HG03280 (cell line): ENCODE data around the gene LRRN2.

ENCODE experiments used
- ATAC-seq: cut with Tn5 transposase; IDR thresholded peaks from one replicate; pipeline ENCODE4 v1.9.1; 2021; ENCODE audit warnings: mild to moderate bottlenecking, moderate library complexity; ENCODE audit not compliant: unreplicated experiment

The LRRN2 gene

DNA sequence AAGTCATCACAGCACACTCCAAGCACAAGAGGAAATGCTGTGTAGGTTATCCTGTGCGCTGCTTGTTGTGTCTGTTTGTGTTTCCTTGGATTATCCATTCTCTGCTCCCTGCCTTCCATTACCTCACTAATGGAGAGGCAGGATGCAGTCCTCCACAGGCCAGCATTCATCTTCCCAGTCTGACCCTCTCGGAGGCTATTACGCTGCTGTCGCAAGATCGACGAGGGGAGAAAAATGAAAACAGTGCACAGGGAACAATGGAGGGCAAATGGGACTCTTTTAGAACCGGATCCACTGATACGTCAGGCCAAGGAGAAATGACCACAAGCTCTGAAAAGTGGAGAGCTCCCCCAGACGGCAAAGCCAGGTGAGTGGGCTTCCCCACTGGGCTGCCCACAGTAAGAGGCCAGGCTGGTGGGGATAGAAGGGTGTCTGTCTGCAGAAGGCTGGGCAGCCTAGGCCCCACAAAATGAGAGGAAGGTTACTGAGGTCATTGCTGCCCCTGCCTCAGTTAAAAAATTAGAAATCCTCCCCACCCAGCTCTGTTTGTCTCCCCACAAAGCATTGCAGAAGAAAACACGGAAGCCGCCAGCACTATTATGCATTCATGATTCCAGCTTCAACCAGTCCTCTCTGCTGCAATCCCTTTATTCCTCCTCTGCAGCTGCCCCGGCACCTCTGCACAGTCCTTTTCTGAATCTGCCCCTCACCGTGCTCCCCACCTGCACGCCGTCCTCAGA lies 21.7 kb downstream of the LRRN2 start:
- ATAC-seq = no peak

DNA sequence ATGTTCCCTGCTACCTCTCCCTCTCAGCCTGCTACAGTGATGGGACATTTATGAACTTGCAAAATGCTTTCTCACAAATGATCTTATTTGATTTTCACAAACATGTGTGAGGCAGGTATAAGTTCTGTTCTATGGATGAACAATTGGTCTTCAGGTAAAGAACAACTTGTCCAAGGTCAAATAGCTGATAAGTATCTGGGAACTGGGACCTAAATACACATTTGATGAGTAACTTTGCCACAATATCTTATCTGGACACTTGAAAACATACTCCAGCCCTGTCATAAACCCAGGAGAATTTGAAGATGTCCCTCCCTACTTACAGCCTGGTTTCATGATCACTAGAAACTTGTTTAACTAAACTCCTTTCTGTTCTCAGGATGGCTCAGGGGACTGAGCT lies 23.0 kb downstream of the LRRN2 start:
- ATAC-seq = no peak

DNA sequence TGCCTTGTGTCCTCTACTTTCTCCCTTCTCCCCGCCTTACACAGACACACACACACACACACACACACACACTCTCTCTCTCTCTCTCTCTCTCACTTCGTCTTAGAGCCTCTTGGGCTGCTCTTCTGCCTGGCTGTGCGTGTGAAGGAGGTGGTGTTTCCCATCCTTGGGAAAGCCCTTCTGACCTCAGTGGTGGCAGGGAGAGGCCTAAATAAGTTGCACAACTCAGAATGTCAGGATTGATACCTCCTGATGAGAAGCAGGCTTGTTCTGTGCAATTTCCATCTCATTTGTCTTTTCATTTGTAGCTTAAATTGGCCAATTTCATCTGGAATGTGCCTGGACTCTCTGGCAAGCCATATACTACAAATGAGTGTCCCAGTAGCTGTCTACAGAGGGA lies 25.0 kb downstream of the LRRN2 start:
- ATAC-seq = no peak

DNA sequence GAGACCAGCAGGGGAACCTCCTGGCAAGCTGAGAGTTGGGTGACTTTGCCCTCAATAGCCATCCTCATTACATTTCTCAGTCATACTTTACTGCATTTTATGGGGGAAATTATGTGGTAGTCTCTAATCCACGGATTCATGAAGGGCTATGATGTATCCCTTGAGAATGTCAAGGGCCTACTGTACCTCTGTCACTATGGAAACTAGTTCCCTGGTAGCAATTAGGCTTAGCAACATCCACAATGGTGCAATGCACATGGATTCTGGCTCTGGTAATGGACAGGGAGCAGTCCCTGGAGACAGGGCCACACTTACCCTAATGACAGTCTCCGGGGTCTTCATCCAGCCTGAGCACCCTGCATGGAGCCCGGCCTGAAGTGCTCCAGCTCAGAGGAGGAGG lies 26.5 kb downstream of the LRRN2 start:
- no peak for ATAC-seq

DNA sequence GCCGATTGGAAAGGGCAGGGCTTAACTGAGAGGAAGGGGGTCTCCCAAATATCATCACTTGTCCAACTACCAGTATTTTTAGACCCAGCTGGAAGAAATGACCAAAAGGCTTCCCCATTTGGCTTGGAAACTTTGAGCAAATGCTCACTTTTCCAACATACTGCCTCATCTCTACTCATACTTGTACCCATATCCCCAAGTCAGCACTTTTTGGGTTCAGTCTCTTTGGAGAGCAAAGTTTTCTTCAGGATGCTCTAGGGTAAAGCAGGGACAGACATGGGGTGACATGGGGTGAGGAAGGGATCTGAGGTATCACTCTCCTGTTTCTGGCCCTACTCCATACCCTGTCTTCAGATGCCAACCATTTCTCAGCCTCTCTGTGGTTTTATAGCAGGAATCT lies 27.2 kb downstream of the LRRN2 start:
- no peak for ATAC-seq

DNA sequence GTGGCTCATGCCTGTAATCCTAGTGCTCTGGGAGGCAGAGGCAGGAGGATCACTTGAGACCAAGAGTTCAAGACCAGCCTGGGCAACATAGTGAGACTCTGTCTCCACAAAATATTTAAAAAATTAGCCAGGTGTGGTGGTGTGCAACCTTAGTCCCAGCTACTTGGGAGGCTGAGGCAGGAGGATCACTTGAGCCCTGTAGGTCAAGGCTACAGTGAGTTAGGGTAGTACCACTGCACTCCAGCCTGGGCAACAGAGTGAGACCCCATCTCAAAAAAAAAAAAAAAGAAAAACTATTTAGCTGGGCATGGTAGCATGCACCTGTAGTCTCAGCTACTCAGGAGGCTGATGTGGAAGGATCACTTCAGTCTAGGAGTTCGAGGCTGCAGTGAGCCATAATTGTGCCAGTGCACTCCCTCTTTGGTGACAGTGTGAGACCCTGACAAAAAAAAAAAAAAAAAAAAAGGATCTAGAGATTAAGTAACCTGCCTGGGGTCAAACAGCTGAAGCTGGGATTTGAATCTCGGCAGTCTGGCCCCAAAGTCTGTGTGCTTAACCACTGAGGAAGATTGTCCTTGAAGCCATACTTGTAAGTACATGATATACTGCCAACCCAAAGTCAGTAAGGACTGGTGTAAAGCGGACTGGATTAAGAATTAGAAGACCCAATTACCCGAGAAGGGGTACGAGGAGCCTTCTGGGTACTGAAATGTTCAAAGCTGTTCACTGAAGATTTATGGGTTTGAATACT lies 31.8 kb downstream of the LRRN2 start:
- no peak for ATAC-seq

DNA sequence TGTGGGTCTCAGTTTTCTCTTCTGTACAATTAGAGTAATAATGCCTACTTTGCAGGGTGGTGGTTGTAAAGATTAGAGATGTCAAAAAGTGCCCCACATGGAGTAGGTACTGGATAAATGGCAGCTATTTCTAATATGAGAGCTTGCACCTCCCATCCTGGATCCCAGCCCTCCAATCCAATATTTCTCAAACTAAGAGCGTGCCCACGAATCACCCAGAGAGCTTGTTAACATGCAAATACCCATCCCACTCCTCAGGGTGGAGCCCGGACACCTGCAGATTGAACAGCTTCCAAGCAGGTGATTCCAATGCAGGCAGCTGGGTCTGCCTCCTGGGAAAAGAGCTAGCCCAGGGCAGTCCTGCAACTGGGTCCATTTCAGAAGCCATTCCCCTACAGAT lies 33.0 kb downstream of the LRRN2 start:
- no peak for ATAC-seq

DNA sequence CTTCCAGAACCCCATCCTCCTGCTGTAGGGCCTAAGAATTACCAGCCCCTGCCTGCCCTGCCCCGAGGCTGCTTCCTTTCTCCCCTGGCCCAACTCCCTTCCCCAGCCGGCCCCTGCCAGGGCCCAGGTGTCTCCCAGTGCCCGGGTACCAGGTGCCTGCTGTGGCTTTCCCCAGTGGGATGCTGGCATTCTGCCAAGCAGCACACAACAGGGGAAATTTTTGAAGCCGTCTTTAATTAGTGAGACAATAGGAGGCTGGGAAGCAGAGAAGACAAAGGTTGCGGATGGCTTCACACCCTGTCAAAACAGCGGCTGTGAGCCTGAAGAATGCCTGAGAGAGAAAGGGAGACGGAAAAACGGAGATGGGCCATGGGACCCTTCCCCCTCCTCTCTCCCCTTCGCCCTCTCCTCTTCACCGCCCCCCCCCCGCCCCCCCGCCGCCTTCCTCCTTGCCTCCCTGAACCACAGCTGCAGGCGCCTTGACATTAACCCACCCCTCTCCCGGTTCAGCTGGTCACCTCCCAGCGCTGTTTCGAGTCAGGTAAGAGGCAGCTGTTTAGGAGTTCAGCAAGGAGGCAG lies 33.6 kb downstream of the LRRN2 start:
- no peak for ATAC-seq

DNA sequence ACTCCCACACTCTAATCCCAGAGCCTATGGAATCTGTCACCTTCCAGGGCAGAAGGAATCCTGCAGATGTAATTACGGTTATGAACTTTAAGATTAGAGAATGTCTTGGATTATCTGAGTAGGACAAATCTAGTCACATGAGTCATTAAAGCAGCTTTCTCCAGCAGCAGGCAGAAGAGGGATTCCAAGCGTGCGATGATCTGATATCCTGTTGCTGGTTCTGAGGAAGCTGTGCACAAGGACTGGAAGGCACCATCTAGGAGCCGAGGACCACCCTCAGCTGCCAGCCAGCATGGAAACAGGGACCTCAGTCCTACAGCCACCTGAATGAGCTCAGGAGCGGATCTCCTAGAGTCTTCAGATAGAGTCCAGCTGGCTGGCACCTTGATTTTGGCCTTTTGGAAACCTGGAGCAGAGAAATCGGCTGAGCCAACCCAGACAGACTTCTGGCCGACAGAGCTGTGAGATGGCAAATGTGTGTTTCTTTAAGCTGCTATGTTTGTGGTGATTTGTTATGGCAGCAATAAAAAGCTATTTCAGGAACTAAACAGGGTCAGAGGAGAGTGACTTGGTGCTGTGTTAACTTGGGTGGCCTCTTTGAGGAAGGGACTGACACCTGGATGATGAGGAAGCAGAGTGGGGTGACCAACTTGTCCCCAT lies 34.5 kb downstream of the LRRN2 start:
- ATAC-seq = no peak

DNA sequence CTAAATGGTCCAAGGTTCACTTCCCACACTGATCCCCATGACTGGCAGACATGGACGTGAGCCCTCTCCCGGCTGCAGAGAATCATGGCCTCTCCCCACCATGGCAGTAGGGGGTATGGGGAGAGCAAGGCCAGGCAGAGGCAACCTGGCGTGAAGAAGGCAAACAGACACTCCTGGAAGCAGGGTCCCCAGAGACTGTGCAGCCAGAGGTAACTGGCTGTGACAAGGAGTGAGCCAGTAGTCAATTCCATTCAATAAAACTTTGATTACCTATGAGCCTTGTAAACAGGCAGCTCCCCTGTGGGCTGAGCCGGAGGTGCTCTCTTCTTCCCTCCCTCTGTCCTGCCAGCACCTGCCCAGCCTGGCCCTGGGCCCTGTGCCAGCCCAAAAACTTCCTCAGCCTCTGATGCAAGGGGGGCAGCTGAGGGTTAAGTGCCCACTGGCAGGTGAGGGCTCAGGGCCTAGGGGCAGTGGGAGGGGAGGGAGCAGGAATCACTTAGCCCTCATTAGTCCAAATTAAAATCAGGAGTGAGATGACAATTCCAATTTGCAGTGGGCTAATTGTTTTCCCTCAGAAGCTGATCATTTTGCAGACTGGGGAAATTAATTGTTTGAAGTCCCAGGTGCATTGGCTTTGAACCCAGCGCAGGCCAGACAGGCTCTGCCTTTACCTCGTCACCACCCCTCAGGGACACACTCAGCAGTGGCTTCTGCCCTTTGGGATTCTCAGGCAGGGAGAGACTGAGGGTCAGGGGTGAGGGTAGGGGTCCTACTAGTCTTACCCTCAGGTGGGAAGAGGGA lies 35.6 kb downstream of the LRRN2 start:
- ATAC-seq = no peak

DNA sequence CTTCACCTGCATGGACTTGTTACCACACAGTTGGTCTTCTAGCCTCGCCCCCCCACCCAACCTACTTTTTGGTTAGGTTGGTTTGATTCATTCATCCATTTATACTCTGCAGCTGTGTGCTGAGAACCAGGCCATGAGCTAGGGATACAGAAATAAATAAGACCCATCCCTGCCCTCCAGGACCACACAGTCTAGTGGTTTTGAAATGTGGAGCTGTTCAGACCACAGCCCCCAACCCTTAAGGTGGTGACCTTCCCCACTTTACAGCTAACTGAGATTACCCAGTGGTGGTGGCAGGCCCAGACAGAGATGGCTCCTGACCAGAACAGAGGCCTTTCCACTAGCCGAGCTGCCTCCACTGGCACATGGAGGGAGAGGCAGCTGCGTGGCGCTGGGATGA lies 37.0 kb downstream of the LRRN2 start:
- no peak for ATAC-seq

DNA sequence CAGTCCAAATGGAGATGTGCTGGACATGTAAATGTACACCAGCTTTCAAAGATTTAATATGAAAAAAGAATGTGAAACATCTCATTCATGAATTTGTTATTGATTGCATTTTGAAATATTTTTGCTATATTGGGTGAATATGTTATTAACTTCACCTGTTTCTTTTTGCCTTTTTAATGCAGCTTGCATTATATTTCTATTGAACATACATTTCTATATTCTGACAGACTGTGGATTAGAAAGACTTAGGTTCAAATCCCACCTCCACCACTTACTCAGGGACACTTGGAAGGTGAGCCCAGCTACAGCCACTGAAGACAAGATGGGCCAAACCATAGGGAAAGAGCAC lies 37.8 kb downstream of the LRRN2 start:
- ATAC-seq = no peak

DNA sequence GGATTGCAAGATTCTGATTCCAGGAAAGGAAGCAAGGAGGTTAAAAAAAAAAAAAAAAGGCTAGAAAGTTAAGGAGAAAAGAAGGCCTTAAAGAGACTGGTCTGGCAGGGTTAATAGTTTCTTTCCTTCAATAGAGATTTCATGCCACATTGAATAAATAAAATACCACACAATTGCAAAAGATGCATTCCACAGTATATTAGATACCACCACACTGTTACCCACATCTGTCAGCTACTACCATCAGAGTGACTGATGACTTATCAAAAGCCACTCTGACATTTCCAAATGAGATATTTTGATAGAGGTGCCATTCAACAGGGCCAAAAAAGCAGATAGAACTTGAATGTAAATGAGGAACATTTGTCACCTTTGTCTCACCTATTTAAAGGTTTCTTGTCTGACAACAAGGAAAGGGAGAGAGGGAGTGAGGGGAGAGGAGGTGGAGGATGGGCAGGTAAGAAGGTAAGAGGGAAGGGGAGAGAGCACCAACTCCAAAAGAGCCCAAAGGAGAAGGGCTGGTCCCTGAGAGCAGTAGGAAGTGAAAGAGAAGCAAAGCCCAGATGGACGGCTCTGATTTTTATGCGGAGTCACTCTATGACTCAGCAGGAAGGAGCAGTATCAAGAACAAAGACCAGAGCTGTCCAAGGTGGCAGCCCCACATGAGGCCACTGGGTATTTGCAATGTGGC lies 38.3 kb downstream of the LRRN2 start:
- ATAC-seq = no peak

DNA sequence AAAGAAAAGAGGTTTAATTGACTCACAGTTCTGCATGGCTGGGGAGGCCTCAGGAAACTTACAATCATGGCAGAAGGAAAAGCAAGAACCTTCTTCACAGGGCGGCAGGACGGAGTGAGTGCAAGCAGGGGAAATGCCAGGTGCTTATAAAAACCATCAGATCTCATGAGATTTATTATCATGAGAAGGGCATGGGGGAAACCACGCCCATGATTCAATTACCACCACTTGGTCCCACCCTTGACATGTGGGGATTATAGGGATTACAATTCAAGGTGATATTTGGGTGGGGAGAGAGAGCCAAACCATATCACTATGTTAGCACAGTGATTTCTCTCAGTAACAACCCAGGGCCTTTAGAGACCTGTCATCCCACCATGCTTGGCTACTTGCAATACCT lies 39.9 kb downstream of the LRRN2 start:
- ATAC-seq = no peak

DNA sequence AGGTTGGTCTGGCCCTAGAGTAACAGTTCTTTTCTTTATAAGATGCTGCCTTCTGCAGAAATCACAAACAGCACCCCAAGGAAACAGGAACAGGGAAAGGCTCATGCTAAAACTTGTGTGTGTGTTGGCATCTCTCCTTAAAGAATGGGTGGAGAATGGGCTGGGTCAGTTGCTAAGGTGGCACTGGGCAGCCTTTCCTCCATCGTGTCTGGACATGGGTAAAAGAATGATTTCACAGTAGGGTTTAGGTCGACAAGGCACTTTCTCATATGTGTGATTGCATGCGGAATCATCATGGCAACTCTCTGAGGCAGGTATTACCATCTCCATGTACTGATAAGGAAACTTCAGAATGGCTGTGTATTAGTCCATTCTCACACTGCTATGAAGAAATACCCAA lies 40.3 kb downstream of the LRRN2 start:
- no peak for ATAC-seq

DNA sequence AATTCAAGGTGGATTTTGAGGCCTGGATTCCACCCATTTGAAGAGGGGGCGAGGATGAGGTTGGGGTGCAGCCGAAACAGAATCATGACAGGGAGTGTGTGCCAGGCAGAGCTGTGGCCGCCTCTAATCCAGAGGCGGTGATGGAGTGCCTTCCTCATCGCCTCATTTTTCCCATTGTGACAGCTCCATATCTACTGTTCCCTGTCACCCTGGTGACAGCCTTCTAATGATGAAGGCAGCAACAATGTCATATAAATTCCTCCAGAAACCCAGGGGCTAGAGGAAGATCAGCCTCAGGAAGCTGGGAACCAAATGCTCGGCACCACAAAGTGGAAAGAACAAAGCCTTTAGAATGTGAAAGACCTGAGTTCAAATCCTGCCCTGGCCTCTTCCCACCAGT lies 42.0 kb downstream of the LRRN2 start:
- no peak for ATAC-seq

DNA sequence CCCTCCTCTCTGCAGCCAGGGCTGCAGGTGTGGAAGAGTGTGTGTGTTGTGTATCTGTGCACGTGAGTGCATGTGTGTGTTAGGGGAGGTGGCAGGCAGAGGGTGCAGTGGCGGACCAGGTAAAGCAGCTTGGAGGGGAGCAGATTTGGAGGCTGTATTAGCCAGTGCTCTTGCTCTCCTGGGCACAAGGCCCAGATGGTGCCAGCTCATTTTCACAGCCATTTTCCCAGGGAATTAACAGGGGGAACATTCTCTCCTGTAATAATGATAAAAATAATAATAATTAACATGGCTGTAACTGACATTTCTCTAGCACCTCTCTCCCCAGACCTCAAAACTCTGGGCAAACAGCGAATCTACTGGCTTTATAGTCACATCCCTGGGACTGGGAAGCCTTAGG lies 43.6 kb downstream of the LRRN2 start:
- no peak for ATAC-seq

DNA sequence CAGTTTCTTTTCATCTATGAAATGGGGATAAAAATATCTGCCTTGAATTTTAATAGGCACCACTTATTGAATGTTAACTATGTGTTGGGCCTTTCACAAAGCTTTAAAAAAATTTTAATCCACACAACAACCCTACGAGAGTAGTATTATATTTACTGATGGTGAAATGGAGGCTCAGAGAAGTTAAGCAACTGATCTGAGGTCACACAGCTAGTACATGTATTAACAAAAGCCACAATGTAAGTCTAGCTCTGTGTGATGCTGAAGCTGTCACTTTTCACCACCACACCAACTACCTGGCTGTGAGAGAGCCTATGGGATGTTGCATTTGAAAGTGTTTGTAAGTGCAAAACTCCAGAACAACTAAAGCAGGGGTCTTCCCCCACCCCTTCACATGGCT lies 44.1 kb downstream of the LRRN2 start:
- no peak for ATAC-seq

DNA sequence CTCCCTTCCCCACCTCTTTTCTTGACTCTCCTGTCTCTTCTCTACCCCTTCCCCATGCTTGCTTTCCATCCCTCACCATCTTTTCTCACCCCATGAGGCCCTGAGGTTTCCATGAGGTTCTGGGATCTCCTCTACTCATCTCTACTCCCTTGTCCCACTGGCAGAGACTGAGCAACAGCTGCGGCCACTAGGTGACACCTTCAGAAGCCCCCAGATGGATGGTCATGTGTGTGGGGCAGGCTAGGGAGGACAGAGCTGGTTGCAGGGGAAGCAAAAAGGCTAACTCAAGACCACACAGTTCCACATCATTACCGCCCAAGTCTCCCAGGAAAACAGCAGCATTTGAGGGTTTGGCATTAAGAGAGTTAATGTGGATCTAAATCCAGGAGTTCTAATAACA lies 45.0 kb downstream of the LRRN2 start:
- ATAC-seq = no peak

DNA sequence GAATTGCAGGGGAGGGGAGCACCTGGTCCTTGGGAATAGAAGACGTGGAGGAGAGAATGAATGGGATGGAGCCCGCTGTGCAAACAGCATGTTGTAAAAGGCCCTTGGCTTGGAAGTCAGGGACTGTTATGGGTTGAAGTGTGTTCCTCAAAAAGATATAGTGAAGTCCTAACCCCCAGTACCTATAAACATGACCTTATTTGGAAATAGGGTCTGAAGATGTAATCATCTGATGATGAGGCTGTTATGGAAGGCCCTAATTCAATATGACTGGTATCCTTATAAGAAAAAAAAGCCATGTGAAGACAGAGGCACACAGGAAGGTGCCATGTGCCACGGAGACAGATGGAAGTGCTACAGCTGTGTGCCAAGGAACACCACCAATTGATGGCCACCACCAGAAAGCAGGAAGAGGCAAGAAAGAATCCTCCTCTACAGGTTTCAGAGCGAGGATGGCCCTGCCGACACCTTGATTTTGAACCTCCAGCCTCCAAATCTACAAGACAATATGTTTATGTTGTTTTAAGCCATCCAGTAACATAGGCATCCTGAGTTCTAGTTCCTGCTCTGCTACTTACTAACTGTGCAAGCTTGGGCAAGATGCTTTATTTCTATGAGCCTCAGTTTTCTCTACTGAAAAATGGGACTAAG lies 51.2 kb downstream of the LRRN2 start:
- ATAC-seq = no peak
